Liver (tissue), 9 donors: Measurements from ENCODE around the gene FRMD4A. TPM values are rescaled to one million over a fixed set of nuclear protein-coding genes. Genes with fewer than 3 reads are reported as not detected.

Source experiments
- DNase-seq: peaks from one replicate; pipeline ENCODE4 v3.0.0-alpha.2; 2017; ENCODE audit warnings: low spot score
- H3K27ac ChIP-seq, 2 donors: one replicate each; pipeline ENCODE4 v1.7.0; 2013; ENCODE audit warnings: inconsistent platforms in 2 of 2, low read length in 2 of 2, control low read depth in 1 of 2, low read depth in 1 of 2, mild to moderate bottlenecking in 1 of 2
- H3K27me3 ChIP-seq, 4 donors: one replicate each; pipeline versions ENCODE4 v1.6.1 to v1.7.0; 2013; ENCODE audit warnings: low read length in 3 of 4, inconsistent platforms in 1 of 4, mild to moderate bottlenecking in 1 of 4, moderate library complexity in 1 of 4; ENCODE audit not compliant: control insufficient read depth in 4 of 4, insufficient read depth in 4 of 4
- H3K36me3 ChIP-seq, 4 donors: one replicate each; pipeline versions ENCODE4 v1.6.1 to v1.7.0; 2013; ENCODE audit warnings: low read length in 3 of 4, mild to moderate bottlenecking in 3 of 4, low read depth in 1 of 4, moderate library complexity in 1 of 4; ENCODE audit not compliant: control insufficient read depth in 4 of 4, insufficient read depth in 3 of 4
- H3K4me1 ChIP-seq, 4 donors: one replicate each; pipeline versions ENCODE4 v1.6.1 to v1.7.0; 2013; ENCODE audit warnings: low read length in 3 of 4, mild to moderate bottlenecking in 3 of 4, moderate library complexity in 1 of 4; ENCODE audit not compliant: control insufficient read depth in 4 of 4, insufficient read depth in 4 of 4
- H3K4me3 ChIP-seq, 3 donors: one replicate each; pipeline versions ENCODE4 v1.6.1 to v1.7.0; 2013; ENCODE audit warnings: low read length in 3 of 3, control low read depth in 1 of 3, low read depth in 1 of 3, mild to moderate bottlenecking in 1 of 3
- H3K9ac ChIP-seq, 2 donors: one replicate each; pipeline ENCODE4 v1.7.0; 2013; ENCODE audit warnings: low read length in 2 of 2, mild to moderate bottlenecking in 2 of 2, moderate library complexity in 2 of 2, control low read depth in 1 of 2, low read depth in 1 of 2
- H3K9me3 ChIP-seq, 4 donors: one replicate each; pipeline versions ENCODE4 v1.6.1 to v1.7.0; 2013; ENCODE audit warnings: low read length in 3 of 4; ENCODE audit not compliant: control insufficient read depth in 4 of 4
- EGR1 ChIP-seq, 2 donors: IDR thresholded peaks; 2 replicates each; pipeline ENCODE4 v1.6.1; 2016 to 2018; ENCODE audit warnings: antibody characterized with exemption in 2 of 2, low read depth in 2 of 2
- FOXA1 ChIP-seq: IDR thresholded peaks from 2 replicates; pipeline ENCODE4 v1.6.1; 2016; ENCODE audit warnings: antibody characterized with exemption
- FOXA2 ChIP-seq: IDR thresholded peaks from 2 replicates; pipeline ENCODE4 v1.6.1; 2016; ENCODE audit warnings: antibody characterized with exemption
- GABPA ChIP-seq, 2 donors: IDR thresholded peaks in 1 of 2; conservative IDR thresholded peaks in 1 of 2; 2 replicates each; pipeline ENCODE4 v1.6.1; 2016; ENCODE audit warnings: antibody characterized with exemption in 2 of 2, mild to moderate bottlenecking in 1 of 2, moderate library complexity in 1 of 2
- HNF4A ChIP-seq, 2 donors: conservative IDR thresholded peaks; 2 replicates each; pipeline ENCODE4 v1.6.1; 2016; ENCODE audit warnings: antibody characterized with exemption in 2 of 2, mild to moderate bottlenecking in 2 of 2
- HNF4G ChIP-seq: IDR thresholded peaks from 2 replicates; pipeline ENCODE4 v1.6.1; 2016; ENCODE audit warnings: antibody characterized with exemption
- JUND ChIP-seq, 2 donors: IDR thresholded peaks; 2 replicates each; pipeline ENCODE4 v1.6.1; 2016; ENCODE audit warnings: antibody characterized with exemption in 2 of 2
- MAX ChIP-seq: IDR thresholded peaks from 2 replicates; pipeline ENCODE4 v1.6.1; 2016; ENCODE audit warnings: antibody characterized with exemption
- NR2F2 ChIP-seq: IDR thresholded peaks from 2 replicates; pipeline ENCODE4 v1.6.1; 2016; ENCODE audit warnings: antibody characterized with exemption
- RAD21 ChIP-seq, 2 donors: IDR thresholded peaks; 2 replicates each; pipeline ENCODE4 v1.6.1; 2016; ENCODE audit warnings: antibody characterized with exemption in 2 of 2, mild to moderate bottlenecking in 2 of 2
- REST ChIP-seq: IDR thresholded peaks from 2 replicates; pipeline ENCODE4 v1.6.1; 2016; ENCODE audit warnings: antibody characterized with exemption, mild to moderate bottlenecking
- RXRA ChIP-seq, 2 donors: IDR thresholded peaks; 2 replicates each; pipeline ENCODE4 v1.6.1; 2017 to 2018; ENCODE audit warnings: antibody characterized with exemption in 2 of 2, mild to moderate bottlenecking in 1 of 2
- SP1 ChIP-seq: IDR thresholded peaks from 2 replicates; pipeline ENCODE4 v1.6.1; 2018; ENCODE audit warnings: antibody characterized with exemption, mild to moderate bottlenecking
- TAF1 ChIP-seq: conservative IDR thresholded peaks from 2 replicates; pipeline ENCODE4 v1.6.1; 2016; ENCODE audit warnings: antibody characterized with exemption, mild to moderate bottlenecking
- YY1 ChIP-seq: IDR thresholded peaks from 2 replicates; pipeline ENCODE4 v1.6.1; 2016; ENCODE audit warnings: antibody characterized with exemption, mild to moderate bottlenecking
- ZBTB33 ChIP-seq: IDR thresholded peaks from 2 replicates; pipeline ENCODE4 v1.6.1; 2016; ENCODE audit warnings: antibody characterized with exemption
- WGBS: extraction: QIAGEN DNeasy Blood & Tissue Kit; methylation state at CpG from one replicate; pipeline ENCODE4 v1.1.7; 2013; 5-methylcytosine and 5-hydroxymethylcytosine counted together
- polyA plus RNA-seq, 2 donors: library from polyadenylated mRNA; stranded (reverse) in 1 of 2; unstranded in 1 of 2; fragments of 200-250 nt in 1 of 2; fragments of >200 nt in 1 of 2; fragmentation: Nextera tagmentation in 1 of 2; extraction: Ambion mirVana in 1 of 2; gene quantifications; one replicate each; pipeline versions ENCODE4 v1.2.1 to v1.2.3, GENCODE V29; 2013 to 2015
- total RNA-seq, 2 donors: library from RNA; depleted of rRNA; stranded (reverse); fragments of >200 nt; gene quantifications; one replicate each; pipeline ENCODE4 v1.2.3, GENCODE V29; 2014
- TF ChIP-seq, protein P1 (sequence below): fragments of 150-350 bp; IDR thresholded peaks from 2 replicates; pipeline ENCODE4 v1.5.1; 2017; ENCODE audit warnings: improper control_type of control experiment, low read depth, low read length; ENCODE audit not compliant: missing input control
- TF ChIP-seq, protein P2 (sequence below): IDR thresholded peaks from 2 replicates; pipeline ENCODE4 v1.6.1; 2016; ENCODE audit warnings: antibody characterized with exemption
- donor health status: healthy.
- donor health status: healthy.
- donor health status: healthy.
- donor health status: healthy.
- donor health status: healthy.

Gene FRMD4A
- total and polyA plus RNA-seq, 4 donors, result 8.2 to 34.3 (median 13.1) TPM

GRCh38 chr10:14205233-14205632, 125.5 kb downstream of the FRMD4A start:
- no peaks in the 10 kb centered on the region for H3K4me1 ChIP-seq
- TF ChIP-seq HNF4A (conservative IDR thresholded peaks at IDR 0.05) (no peak), GABPA (IDR thresholded peaks at IDR 0.05 in 1 of 2, conservative IDR thresholded peaks at IDR 0.05 in 1 of 2) (no peak), HNF4G (no peak), RAD21 (IDR thresholded peaks at IDR 0.05) (no peak), YY1 (no peak), ZBTB33 (no peak), RXRA (IDR thresholded peaks at IDR 0.05) (no peak), FOXA1 (no peak), EGR1 (IDR thresholded peaks at IDR 0.05; ENCODE audit: low read depth in 2 of 2) (no peak), TAF1 (no peak), NR2F2 (no peak), FOXA2 (no peak), SP1 (no peak), MAX (no peak), REST (no peak), JUND (IDR thresholded peaks at IDR 0.05) (no peak)
- TF ChIP-seq, protein P1, sequence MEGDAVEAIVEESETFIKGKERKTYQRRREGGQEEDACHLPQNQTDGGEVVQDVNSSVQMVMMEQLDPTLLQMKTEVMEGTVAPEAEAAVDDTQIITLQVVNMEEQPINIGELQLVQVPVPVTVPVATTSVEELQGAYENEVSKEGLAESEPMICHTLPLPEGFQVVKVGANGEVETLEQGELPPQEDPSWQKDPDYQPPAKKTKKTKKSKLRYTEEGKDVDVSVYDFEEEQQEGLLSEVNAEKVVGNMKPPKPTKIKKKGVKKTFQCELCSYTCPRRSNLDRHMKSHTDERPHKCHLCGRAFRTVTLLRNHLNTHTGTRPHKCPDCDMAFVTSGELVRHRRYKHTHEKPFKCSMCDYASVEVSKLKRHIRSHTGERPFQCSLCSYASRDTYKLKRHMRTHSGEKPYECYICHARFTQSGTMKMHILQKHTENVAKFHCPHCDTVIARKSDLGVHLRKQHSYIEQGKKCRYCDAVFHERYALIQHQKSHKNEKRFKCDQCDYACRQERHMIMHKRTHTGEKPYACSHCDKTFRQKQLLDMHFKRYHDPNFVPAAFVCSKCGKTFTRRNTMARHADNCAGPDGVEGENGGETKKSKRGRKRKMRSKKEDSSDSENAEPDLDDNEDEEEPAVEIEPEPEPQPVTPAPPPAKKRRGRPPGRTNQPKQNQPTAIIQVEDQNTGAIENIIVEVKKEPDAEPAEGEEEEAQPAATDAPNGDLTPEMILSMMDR, result no peak
- TF ChIP-seq, protein P2, sequence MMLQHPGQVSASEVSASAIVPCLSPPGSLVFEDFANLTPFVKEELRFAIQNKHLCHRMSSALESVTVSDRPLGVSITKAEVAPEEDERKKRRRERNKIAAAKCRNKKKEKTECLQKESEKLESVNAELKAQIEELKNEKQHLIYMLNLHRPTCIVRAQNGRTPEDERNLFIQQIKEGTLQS, result no peak
- WGBS, result 86% methylated on average over 4 of the region's 4 CpGs
- no peaks in the 10 kb centered on the region for H3K36me3 ChIP-seq
- no peaks in the 10 kb centered on the region for H3K9me3 ChIP-seq
- no peak overlapping the region for H3K27ac ChIP-seq
- no peak overlapping the region for H3K4me3 ChIP-seq
- DNase-seq, result no peak
- no peak overlapping the region for H3K9ac ChIP-seq
- H3K27me3 ChIP-seq, result peaks cover 0 to 9% (median 0%) of the 10 kb centered on the region in 4 donors
